ENCODE data around the gene PSMB3.

The PSMB3 gene

GRCh38 chr17:38716368-38717005, 36.1 kb upstream of the PSMB3 start:
- no peak for DNase-seq

GRCh38 chr17:38717139-38717745, 35.3 kb upstream of the PSMB3 start:
- no peak for DNase-seq

DNA sequence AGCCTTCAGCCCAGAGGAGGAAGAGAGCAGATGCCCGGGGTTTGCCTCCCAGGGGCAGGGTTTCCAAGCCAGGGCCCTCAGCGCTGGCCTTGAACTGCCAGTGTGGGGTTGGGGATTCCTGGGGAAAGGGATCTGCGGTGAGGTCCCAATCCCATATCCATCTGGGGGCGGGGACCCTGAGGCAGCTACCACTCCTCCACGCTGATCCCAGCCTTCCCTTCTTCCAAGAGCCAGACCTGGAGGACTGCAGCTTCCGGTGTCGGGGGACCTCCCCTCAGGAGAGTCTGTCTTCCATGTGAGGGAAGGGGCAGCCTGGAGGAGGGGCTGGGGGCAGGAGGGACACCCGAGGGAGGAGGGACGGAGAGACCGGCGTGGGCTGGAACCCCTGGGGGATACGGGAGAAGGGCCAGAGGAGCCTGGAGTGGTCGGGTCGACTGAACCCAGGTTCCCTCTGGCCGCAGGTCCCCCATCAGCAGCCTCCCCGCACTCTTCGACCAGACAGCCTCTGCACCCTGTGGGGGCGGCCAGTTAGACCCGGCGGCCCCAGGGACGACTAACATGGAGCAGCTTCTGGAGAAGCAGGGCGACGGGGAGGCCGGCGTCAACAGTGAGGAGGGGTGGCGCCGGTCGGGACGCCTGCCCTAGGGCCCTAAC, 33.1 kb upstream of the PSMB3 start:
- no peak for DNase-seq

- DNase-seq = peak in 1 of 3 experiments; percentile 65
These were observed 32.4 kb upstream of the PSMB3 start for GRCh38 chr17:38719943-38720641.

DNA sequence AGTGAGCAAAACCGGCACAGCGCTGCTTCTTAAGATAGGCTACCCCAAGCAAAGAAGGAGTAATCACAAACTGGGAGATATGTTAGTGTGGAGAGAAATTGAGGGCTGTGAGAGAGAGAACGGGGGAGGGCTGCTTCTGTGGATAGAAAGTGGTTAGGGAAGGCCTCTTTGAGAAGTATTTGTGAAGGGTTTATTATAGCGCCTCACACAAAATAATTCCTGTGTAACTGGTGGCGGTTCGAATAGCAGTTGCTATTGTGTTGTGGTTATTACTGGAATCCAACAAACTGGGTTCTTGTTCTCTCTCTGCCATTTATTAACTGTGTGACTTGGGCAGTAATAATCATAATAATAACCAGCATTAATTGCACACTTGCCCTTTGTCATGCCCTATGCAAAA, 31.6 kb upstream of the PSMB3 start:
- DNase-seq = no peak

GRCh38 chr17:38721802-38722201, 30.7 kb upstream of the PSMB3 start:
- DNase-seq = no peak

GRCh38 chr17:38724337-38724988, 28.1 kb upstream of the PSMB3 start:
- peak; percentile 22 to 86 (median 73) for DNase-seq

DNA sequence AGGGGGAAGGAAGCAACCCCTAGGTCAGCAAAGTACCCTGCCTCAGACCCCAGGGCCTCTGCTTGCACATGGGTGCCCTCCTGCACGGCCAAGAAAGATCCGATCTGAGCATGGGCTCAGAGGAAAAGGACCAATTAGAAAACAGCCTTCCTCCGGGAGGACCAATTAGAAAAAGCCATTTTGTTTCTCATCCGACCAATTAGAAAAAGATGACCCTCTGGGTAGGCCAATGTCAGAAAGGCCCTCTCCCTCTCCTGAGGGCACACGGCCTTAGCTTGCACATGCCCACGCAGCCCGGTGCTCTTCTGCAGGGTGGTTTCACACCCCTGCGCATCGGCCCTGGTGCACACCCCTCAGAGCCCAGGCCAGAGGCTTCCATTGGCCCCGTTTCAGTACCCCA, 27.5 kb upstream of the PSMB3 start:
- DNase-seq = peak in 1 of 3 experiments; percentile 75

DNA sequence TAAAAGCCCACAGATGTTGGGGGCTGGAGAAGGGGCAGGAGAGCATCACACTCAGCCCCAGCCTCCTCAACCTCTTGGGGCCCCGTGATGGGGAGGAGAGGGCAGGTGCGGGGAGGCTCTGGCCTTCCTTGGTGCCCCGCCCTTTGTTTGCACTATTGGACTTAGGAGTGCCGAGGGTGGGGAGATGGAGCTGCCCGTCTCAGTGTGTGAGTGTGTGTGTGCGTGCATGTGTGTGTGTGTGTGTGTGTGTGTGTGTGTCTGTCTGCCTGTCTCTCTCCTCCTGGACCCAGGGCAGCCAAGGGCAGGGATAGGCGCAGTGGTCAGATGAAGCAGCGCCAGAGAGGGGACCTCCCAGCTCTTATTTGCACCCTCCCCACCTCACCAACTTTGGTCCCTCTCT, 26.4 kb upstream of the PSMB3 start:
- DNase-seq = peak; percentile 4 to 46 (median 12)

GRCh38 chr17:38727736-38728135, 24.8 kb upstream of the PSMB3 start:
- no peak for DNase-seq

GRCh38 chr17:38728290-38728831, 24.2 kb upstream of the PSMB3 start:
- DNase-seq = no peak

DNA sequence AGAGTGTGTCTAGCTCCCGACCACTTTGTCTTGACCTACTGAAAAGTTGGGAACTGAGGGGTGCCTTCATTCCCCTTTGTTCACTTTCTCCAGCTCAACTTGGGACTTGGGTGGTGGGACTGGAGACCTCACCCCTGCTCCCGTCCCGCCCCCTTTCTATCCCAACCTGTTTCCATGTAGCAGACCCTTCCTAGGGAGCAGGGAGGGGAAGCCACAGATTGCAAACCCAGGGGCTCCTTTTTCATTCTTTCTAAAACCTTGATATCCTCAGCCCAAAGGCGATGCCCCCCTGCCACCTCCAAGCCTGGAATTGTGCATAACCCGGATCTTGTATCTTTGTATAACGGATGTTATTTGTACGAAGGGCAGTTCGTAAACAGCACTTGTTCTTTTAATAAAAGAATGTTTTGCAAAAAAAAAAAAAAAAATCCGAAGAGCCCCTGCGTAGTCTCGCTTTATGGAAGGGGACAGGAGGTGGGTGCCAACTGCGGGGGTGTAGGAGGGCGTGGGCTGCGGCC, 23.1 kb upstream of the PSMB3 start:
- DNase-seq = no peak

DNA sequence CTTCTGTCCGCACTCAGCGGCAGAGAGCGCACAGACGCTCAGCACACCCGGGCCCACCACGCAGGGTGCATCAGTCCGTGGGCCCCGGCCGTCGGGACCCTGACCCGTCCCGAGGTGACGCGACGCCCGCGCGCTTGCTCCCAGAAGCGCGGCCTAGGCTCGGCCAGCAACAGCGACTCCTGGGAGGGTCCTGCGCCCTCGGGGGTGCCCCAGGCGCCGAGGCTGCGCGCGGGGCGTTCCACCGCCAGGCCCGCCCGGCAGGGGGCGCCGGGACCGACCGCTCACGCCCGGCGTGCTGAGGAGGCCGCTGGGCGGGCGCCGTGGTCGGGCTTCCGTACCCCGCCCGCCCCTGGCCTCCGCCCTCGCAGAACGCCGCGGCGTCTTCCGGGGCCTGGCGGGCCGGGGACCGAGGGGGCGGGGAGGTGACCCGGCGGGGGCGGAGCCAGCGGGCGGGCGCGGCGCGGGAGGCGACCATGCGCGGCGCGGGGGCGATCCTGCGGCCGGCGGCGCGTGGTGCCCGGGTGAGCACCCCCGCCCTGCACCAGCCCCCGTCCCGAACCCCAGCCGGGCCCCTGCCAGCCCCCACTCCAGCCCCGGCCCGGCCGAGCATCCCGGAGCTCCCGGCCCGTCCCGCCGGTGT, 22.5 kb upstream of the PSMB3 start, which contains the start of gene CISD3:
Gene CISD3, plus strand, starts transcription at position 456 of the 640 bp plus-strand sequence. Its CDS starts 18 bp downstream, at position 474.
- DNase-seq = peak; percentile 85 to 89 (median 88)

- DNase-seq = peak; percentile 10 to 77 (median 70)
These were observed 21.8 kb upstream of the PSMB3 start for GRCh38 chr17:38730526-38731379.

GRCh38 chr17:38731526-38732294, 20.8 kb upstream of the PSMB3 start:
- no peak for DNase-seq

DNA sequence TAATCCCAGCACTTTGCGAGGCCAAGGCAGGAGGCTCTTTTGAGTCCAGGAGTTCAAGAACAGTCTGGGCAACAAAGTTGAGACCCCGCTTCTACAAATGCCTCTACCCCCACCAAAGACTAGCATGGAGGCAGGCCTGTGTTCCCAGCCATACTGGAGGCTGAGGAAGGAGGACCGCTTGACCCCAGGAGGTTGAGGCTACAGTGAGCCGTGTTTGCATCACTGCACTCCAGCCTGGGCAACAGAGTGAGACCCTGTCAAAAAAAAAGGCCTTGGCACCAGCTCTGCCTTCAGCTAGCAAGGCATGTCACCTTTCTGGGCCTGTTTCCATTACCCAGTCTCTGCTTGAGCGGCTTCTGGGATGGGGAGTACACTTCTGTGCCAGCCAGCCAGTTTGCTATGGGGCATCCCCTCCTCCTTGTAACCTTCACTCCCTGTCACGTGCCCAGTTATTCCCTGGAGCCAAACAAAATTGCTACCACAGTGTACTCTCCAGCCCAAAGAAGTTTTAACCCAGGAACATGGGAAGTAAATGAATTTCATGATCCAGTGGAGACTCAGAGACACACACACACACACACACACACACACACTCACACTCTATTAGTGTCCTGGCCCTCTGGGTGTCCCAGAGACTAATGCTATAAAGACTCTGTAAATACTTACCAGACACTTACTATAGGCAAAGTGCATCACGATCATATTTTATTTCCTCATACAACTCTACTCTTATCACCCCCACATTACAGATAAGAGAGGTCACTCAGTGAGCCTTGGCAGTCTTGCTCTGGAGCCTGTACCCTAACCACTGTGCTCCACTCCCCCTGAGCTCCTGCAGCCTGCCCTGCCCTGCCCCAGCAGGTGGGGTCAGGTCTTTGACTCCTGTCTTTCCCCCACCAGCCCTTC, 19.9 kb upstream of the PSMB3 start:
- DNase-seq = no peak

DNA sequence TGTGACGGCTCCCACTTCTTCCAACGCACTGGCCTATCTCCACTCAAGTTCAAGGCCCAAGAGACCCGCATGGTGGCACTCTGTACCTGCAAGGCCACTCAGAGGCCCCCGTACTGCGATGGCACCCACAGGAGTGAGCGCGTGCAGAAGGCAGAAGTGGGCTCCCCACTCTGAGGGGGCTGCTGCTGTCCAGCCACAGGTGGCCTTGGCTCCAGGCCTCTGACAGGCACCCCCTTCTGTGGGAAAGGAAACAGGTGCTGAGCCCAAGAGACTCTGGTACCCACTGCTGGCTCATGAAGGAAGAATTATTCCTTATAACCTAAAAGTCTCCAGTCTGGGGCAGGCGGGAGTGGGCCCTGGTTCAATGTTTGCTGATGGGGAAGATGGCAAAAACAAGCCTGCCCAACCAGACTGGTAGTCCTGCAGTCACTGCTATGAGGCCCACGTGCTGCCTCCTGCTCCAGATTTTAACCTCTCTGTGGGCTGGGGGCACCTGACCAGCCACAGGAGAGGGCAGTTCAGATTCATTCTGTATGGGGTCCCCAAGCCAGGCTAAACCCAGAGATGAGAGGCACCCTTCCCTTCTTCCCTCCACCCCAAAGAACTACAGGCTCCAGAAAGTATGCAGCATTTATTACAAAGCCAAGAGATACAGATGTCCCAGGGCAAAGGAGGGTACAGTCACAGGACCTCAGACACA, 19.1 kb upstream of the PSMB3 start:
- no peak for DNase-seq

All from NCI-H1417 (cell line).